HG03520 (cell line): Measurements from ENCODE around the gene PIGV.
"Not testable (repeated sequence)": the region's sequence is repeated elsewhere in the genome, so short reads cannot be mapped to it uniquely, and the experiment has no call there.

Experiments
- ATAC-seq: cut with Tn5 transposase; IDR thresholded peaks from one replicate; pipeline ENCODE4 v1.9.1; 2021; ENCODE audit warnings: mild to moderate bottlenecking, moderate library complexity; ENCODE audit not compliant: unreplicated experiment

The PIGV gene

DNA sequence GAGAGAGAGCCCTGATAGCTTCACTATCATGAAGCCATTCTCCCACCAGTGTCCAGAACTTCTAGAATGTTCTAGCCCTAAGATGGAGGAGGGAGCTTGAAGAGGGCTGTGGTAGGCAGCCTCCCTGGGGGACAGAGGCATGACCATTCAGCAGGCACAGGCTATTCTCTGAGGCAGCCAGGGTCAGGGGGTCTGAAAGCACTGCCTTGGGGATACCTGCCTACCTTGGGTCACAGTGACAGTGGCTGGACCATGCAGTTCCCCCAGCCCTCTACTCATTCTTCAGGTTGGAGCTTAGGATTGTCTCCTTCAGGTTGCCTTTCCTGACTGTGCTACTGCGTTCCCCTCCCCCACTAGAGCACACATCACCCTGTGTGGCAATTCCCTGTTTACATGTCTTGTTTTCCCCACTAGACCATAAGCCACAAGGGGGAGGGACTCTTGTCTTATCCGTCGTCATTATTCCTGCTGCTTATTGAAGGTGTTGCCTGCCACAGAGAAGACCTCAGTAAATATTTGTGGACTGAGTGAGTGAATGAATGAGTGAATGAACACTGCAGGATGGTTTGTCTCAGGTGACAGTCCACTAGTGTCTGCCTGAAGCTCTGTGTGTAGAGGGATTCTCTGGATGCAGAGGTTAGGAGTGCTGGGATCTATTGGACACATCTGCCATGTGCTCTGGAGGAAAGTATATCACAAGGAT lies 43.9 kb downstream of the PIGV start:
- no peak for ATAC-seq

DNA sequence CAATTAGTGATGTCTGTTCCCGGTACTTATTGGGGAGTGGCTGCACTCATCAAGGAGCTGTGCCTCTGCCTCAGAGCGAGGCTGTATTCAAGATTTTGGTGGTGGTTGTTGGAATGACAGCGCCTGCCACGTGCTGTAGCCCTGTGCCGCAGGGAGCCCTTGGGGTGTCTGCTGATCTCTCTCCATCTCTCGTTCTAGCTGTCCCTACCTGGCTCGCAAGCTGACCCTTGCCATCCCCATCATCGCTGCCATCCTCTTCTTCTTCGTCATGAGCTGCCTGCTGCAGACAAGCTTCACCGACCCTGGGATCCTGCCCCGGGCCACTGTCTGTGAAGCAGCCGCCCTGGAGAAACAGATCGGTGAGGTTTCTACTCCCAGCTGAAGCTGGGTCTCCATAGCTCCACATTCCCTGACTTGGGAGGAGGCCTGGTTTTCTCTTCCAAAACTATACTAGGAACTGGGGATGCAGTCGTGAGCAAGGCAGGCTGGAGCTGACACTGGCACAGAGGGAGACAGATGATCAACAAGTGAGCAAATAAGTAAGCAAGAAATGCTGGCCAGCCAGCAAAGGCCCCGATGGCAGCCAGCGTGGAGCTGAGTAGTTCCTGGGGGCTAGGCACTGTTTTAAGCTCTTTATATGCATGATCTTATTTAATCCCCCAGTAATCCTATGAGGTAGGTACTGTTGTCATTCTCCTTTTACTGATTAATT lies 44.7 kb downstream of the PIGV start:
- ATAC-seq = no peak

DNA sequence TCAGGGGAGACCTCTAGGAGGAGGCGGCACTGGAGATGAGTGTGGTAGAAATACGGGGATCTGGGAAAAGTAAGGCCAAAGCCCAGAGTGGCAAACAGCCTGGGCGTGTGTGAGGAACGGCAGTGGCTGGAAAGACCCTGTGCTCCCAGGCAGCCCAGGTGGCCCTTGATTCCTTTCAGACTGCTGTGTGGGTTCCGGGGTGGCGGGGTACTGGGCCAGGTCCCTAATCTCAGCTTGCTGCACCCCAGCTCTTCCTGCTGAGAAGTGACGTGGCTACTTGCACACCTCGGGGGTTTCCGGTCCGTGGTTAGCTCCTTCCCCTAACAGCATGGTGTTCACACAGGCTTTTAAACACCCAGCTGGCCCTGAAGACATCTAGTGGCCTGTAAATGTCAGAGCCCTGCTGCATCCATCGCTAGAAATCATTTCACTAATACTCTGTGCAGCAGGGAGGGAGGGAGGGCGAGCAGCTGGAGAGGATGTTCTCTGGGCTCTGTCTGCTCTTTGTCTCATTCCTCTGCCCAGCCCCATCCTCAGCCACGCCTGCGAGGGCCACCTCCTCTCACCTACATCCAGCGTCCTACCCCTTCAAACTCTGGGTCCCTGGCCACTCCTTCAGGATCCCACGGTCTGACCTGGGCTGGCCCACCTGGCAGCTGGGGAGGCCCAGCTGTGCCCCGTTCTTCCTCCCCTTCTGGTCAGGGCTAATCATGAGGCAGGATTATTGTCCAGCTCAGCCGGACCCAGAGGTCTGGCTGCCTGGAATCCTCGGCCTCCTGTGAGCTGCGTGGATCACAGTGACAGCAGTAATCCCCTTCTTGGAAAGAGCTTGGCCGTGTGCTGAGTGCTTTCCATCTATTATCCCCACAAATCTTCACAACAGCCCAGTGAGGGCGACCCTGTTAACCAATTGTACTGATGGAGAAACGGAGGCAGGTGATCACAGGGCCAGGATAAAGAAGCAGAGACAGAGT lies 46.0 kb downstream of the PIGV start:
- ATAC-seq = peak; percentile 83

DNA sequence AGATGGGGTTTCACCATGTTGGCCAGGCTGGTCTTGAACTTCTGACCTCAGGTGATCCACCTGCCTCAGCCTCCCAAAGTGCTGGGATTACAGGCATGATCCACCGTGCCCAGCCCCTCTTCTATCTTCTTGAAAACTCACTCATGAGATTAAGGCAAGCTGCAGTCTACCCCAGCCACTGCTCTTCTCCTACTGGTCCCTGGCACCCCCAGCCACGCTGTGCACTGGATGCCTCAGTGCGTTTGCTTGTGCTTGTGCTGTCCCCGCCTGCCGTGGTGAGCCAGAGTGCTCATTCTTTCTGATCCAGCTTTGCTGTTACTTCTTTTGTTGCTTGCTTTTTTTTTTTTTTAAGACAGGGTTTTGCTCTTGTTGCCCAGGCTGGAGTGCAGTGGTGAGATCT lies 49.9 kb downstream of the PIGV start:
- ATAC-seq = not testable (repeated sequence)

DNA sequence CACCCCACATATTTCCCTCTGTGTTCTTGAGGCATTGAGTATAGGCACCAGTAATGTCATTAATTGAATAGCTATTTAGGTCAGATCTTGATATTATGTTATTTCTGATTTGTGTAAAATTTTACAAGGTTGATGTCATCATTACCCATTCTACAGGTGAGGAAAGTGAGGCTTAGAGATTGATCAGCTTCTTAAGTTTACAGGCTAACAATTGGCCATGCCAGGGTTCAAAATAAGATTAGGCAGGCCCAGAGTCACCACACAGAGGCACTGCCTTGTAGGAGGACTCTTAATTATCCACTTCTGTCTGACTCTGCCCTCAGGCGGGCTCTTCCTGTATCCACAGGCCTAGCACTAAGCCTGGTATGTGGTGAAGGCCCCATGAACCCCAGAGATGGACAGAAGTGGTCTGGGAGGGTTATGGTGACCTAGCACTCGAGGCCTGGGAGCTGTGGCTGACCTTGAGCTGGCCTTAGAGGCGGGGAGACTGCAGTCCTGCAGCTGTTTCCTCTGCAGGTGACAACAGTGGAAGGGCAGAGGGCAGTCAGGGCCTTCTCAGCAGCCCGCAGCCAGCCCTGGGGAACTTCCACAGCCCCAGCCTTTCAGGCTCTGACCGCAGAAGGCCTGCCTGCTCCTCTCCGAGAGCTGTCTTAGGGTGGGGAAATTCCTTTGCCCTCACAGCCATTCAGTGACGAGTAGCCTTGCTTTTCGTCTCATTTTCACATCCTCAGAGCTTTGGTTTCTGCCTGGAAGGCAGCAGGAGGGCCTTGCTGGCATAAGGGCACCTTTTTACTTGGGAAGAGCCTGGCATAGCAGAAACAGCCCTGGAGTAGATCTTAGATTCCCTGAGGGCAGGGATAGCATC lies 51.0 kb downstream of the PIGV start:
- peak; percentile 81 for ATAC-seq

DNA sequence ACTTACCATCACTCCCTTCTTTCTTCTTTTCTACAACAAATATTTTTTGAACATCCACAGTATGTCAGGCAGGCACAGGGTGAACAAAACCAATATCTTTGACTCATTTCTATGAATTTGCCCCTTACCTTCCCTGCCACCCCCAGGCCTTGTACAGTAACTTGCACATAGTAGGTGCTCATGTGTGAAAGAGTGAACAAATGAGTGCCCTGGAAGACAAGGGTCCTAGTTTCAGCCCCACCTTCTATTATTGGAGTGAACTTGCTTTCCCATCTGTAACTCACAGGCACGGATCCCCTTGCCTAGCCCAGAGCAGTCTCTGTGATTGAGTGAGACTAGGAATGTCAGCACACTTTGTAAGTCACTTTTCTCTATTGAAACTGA lies 51.6 kb downstream of the PIGV start:
- ATAC-seq = no peak

DNA sequence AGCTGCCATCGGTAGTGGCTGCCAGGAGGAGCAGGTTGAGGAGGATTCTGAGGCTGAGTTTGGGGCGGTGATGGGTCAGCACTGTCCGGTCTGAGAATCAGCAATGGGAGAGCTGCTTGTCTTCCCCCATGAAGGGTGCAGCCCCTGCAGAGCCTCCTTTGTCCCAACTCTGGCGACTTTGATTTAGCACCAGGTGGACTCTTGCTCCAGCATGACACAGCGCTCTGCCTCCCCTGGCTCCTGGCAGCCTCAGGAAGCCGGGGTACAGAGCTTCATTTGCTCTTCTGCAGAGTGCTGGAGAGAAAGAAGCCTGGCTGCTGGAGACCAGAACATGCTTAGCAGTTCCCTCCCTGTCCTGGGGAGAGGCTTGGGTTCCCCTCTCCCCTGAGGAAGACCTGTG lies 52.0 kb downstream of the PIGV start:
- ATAC-seq = no peak

DNA sequence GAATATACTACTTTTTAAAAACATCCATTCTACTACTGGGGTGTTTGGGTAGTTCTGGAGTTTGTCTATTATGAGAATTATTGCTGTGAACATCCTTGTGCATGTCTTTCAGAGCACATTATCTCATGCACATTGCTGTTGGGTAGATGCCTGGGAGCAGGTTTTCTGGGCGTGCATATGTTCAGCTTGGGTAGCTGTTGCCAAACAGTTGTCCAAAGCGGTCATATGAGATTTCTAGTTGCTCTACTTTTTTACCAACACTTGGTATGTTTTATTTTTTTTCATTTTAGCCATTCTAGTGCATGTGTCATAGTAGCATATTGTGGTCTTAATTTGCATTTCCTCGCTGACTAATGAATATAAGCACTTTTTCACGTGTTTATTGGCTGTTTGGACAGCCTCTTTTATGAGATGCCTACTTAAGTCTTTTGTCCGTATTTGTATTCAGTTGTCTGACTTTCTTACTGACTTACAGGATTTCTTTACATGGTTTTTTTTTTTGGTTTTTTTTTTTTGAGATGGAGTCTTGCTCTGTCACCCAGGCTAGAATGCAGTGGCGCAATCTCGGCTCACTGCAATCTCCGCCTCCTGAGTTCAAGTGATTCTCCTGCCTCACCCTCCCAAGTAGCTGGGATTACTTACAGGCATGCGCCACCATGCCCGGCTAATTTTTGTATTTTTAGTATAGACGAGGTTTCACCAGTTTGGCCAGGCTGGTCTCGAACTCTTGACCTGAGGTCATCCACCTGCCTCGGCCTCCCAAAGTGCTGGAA lies 56.9 kb downstream of the PIGV start:
- ATAC-seq = no peak

DNA sequence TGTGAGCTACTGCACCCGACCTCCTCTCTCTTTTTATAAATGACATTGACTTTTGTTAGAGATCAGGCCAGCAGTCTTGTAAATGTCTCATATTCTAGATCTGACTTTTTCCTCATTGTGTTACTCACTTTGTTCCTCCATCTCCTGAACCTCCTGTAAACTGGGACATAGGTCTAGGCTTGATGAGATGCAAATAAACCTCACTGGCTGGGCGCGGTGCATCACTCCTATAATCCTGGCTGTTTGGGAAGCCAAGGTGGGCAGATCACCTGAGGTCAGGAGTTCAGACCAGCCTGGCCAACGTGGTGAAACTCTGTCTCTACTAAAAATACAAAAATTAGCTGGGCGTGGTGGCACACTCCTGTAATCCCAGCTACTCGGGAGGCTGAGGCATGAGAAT lies 60.1 kb downstream of the PIGV start:
- not testable (repeated sequence) for ATAC-seq
